ENCODE data around the gene LRRC74A.

The LRRC74A gene

GRCh38 chr14:76918256-76918781 lies 92.1 kb downstream of the LRRC74A start:
- Histone ChIP-seq H3K79me2 (ENCODE audit: low read length) (no peaks in the 10 kb centered on the region), H3K27me3 (replicated peaks; ENCODE audit: insufficient read depth, low read length) (no peaks in the 10 kb centered on the region), H3K27ac (ENCODE audit: low read length) (no peak overlapping the region), H3K9ac (ENCODE audit: low read length) (no peak overlapping the region), H2AFZ (ENCODE audit: low read length) (no peak overlapping the region), H3K9me2 (replicated peaks; ENCODE audit: insufficient read depth, low read length) (no peaks in the 10 kb centered on the region), H3K4me1 (ENCODE audit: low read length) (peaks cover 2% of the 10 kb centered on the region; the same call in 1 of the 2 replicates), H3K9me3 (replicated peaks; ENCODE audit: insufficient read depth, low read length) (no peaks in the 10 kb centered on the region), H4K20me1 (ENCODE audit: insufficient read depth, low read length) (no peaks in the 10 kb centered on the region), H3K4me2 (ENCODE audit: low read depth, low read length) (no peak overlapping the region), H3K36me3 (replicated peaks; ENCODE audit: insufficient read depth, low read length) (no peaks in the 10 kb centered on the region), H3K4me3 (ENCODE audit: low read length) (no peak overlapping the region), H3F3A (ENCODE audit: insufficient read depth, low read length) (no peaks in the 10 kb centered on the region)
- no peak for DNase-seq
- TF ChIP-seq EZH2phosphoT487 (IDR thresholded peaks at IDR 0.05; ENCODE audit: low read length) (no peak), EZH2 (optimal IDR thresholded peaks at IDR 0.05; ENCODE audit: low read depth, low read length) (no peak)
- TF ChIP-seq, protein P1, sequence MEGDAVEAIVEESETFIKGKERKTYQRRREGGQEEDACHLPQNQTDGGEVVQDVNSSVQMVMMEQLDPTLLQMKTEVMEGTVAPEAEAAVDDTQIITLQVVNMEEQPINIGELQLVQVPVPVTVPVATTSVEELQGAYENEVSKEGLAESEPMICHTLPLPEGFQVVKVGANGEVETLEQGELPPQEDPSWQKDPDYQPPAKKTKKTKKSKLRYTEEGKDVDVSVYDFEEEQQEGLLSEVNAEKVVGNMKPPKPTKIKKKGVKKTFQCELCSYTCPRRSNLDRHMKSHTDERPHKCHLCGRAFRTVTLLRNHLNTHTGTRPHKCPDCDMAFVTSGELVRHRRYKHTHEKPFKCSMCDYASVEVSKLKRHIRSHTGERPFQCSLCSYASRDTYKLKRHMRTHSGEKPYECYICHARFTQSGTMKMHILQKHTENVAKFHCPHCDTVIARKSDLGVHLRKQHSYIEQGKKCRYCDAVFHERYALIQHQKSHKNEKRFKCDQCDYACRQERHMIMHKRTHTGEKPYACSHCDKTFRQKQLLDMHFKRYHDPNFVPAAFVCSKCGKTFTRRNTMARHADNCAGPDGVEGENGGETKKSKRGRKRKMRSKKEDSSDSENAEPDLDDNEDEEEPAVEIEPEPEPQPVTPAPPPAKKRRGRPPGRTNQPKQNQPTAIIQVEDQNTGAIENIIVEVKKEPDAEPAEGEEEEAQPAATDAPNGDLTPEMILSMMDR (IDR thresholded peaks at IDR 0.05; ENCODE audit: low read length), result no peak

- H3K36me3 ChIP-seq (replicated peaks; ENCODE audit: insufficient read depth, low read length), result no peaks in the 10 kb centered on the region
- no peaks in the 10 kb centered on the region for H3K79me2 ChIP-seq (ENCODE audit: low read length)
- no peaks in the 10 kb centered on the region for H3K9me2 ChIP-seq (replicated peaks; ENCODE audit: insufficient read depth, low read length)
- DNase-seq, result no peak
- H3K9me3 ChIP-seq (replicated peaks; ENCODE audit: insufficient read depth, low read length), result no peaks in the 10 kb centered on the region
- H3K4me2 ChIP-seq (ENCODE audit: low read depth, low read length), result no peak overlapping the region
- no peak overlapping the region for H3K27ac ChIP-seq (ENCODE audit: low read length)
- H3F3A ChIP-seq (ENCODE audit: insufficient read depth, low read length), result no peaks in the 10 kb centered on the region
- TF ChIP-seq EZH2 (optimal IDR thresholded peaks at IDR 0.05; ENCODE audit: low read depth, low read length) (no peak), EZH2phosphoT487 (IDR thresholded peaks at IDR 0.05; ENCODE audit: low read length) (no peak)
- TF ChIP-seq, protein P1 (IDR thresholded peaks at IDR 0.05; ENCODE audit: low read length), result no peak
- no peaks in the 10 kb centered on the region for H4K20me1 ChIP-seq (ENCODE audit: insufficient read depth, low read length)
- H3K9ac ChIP-seq (ENCODE audit: low read length), result no peak overlapping the region
- no peaks in the 10 kb centered on the region for H3K4me1 ChIP-seq (ENCODE audit: low read length)
- no peak overlapping the region for H2AFZ ChIP-seq (ENCODE audit: low read length)
- H3K4me3 ChIP-seq (ENCODE audit: low read length), result no peak overlapping the region
- H3K27me3 ChIP-seq (replicated peaks; ENCODE audit: insufficient read depth, low read length), result no peaks in the 10 kb centered on the region
Observed at GRCh38 chr14:76918782-76919394, 92.7 kb downstream of the LRRC74A start.

Data from MM.1S (cell line).